ENCODE measurements around the gene MED22. TPM values are rescaled to one million over a fixed set of nuclear protein-coding genes. Genes with fewer than 3 reads are reported as not detected.
"Not testable (repeated sequence)": the region's sequence is repeated elsewhere in the genome, so short reads cannot be mapped to it uniquely, and the experiment has no call there.

MED22 gene
- 10.0 and 11.3 TPM in 2 replicates for total RNA-seq

DNA sequence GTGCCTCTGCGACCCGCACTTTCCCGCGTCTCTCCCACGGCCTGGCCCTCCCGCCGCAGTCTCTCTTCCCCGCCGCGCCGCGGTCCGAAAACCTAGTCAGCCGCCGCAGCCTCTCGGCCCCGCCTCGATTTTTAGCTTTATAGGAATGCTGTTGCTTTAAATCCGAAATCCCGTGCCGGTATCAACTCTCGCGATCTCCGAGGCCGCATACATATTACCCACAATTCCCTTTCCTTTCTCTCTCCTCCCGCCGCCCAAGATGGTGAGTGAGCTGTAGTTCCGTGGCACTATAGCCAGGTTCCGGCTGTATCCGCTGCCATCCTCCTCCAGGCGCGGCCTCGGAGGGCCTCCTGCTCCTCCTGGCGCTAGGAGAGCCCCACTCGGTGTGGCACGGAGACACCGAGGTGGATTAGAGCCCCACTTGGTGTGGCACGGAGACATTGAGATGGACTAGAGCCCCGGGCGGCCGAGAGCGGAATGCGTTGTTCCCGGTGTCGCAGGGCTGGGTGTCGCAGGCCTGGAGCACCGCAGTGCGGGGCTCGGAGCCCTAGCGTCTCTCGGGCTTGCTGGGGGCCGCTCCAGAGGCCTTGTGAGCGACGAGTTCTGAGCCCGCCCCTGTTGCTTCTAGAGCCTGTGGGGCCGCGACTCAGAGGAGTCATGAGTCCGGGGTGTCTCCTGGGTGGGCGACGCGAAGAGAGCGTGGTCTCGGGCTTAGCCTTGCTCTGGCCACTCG is at the start of gene MED22, which contains the start of gene RPL7A:
Gene MED22 (minus strand): TSS at position 147 of the 733 bp plus-strand sequence. CDS start 1,469 bp downstream, outside the sequence.
Gene RPL7A (plus strand): TSS at position 234 of the 733 bp plus-strand sequence. CDS start 26 bp downstream, at position 260.
- peak; percentile 97 for DNase-seq (ENCODE audit: low read depth in 2 of 2)

GRCh38 chr9:133397370-133397769 is 49.4 kb upstream of the MED22 start:
- no peak for DNase-seq (ENCODE audit: low read depth in 2 of 2)

- DNase-seq (ENCODE audit: low read depth in 2 of 2) = peak in 1 of 2 donors; percentile 32
Observed at GRCh38 chr9:133396952-133397351, 49.0 kb upstream of the MED22 start.

GRCh38 chr9:133394687-133395271 is 46.8 kb upstream of the MED22 start:
- DNase-seq (ENCODE audit: low read depth in 2 of 2) = no peak

DNA sequence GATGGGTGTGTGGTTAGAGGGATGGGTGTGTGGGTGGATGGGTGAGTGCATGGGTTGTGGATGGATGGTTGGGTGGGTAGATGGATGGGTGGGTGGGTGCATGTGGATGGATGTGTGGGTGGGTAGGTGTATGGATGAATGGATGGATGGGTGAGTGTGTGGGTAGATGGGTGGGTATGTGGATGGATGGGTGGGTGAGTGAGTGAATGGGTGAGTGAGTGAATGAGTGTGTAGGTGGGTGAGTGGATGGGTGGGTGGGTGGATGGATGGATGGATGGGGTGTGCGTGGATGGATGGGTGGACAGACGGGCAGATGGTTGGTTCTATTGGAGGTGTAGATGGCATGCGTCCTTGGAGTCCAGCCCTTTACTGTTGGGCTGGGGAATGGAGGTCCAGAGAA is 45.5 kb upstream of the MED22 start:
- DNase-seq (ENCODE audit: low read depth in 2 of 2) = no peak

GRCh38 chr9:133392308-133392707 is 44.4 kb upstream of the MED22 start:
- not testable (repeated sequence) for DNase-seq (ENCODE audit: low read depth in 2 of 2)

DNA sequence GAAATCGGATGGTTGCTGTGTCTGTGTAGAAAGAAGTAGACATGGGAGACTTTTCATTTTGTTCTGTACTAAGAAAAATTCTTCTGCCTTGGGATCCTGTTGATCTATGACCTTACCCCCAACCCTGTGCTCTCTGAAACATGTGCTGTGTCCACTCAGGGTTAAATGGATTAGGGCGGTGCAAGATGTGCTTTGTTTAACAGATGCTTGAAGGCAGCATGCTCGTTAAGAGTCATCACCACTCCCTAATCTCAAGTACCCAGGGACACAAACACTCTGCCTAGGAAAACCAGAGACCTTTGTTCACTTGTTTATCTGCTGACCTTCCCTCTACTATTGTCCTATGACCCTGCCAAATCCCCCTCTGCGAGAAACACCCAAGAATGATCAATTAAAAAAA is 43.5 kb upstream of the MED22 start:
- DNase-seq (ENCODE audit: low read depth in 2 of 2) = not testable (repeated sequence)

GRCh38 chr9:133390713-133391112 is 42.8 kb upstream of the MED22 start:
- DNase-seq (ENCODE audit: low read depth in 2 of 2) = no peak

DNA sequence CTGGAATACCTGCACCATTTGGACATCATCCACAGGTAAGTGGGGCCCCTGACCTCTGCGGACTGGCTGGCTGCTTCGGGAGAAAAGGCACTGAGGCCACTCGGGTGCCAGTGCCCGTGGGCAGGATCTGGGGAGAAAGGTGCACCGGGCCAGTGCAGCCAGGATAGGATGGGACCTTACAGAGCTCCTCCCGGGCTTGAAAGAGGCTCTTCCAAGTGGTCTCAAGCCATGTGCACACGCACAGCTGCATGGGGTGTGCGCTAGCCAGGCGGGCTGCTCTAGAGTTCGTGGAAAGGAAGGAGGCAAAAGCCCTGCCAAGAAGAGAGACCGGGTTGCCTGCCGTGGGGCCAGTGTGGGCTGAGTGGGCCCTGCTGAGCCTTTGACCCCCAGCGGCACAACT is 41.6 kb upstream of the MED22 start:
- DNase-seq (ENCODE audit: low read depth in 2 of 2) = no peak

DNA sequence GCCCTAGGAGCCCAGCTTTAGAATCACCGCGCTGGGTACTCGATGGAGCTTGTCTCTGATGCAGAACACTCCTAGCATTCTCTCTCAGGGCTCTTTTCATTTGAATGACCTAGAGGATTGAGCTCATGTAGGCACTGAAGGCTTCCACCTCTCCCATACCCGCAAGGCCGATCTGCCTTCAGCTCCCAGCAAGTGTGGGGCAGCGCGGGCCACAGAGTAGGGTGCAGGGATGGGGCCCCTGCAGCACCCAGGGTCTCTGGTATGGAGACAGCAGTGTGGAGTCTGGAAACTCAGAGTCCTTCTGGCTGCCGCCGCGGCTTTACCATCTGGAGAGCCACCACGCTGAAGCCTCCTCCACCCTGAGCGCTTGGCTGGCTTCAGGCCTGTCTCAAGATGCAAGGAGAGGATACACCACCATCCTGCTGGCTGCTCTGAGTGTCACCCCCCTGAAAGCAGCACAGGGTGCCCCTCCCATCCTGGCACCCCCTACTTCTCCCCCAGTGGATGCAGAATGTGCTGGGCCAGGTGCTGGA is 41.2 kb upstream of the MED22 start:
- no peak for DNase-seq (ENCODE audit: low read depth in 2 of 2)

- no peak for DNase-seq (ENCODE audit: low read depth in 2 of 2)
Observed at GRCh38 chr9:133387680-133388079, 39.7 kb upstream of the MED22 start.

DNA sequence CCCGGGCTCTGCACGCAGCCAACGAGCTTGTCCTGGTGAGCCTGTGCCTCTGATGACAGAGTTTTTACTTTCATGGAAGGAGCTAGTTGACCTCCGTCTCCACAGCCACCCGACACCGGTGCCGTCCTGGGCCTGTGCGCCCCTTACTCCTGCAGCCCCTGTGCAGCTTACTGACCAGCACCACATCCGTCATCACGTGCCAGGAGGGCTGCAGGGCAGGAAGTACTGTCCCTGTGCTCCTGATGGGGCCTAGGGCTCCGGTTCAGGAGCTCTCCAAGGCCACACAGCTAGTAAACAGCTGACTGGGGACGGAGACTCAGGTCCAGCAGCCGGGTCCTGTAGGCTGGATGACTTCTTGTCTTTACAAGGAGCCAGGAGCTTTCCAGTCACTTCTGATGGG is 38.4 kb upstream of the MED22 start:
- no peak for DNase-seq (ENCODE audit: low read depth in 2 of 2)

- DNase-seq (ENCODE audit: low read depth in 2 of 2) = no peak
Observed at GRCh38 chr9:133385452-133385851, 37.5 kb upstream of the MED22 start.

DNA sequence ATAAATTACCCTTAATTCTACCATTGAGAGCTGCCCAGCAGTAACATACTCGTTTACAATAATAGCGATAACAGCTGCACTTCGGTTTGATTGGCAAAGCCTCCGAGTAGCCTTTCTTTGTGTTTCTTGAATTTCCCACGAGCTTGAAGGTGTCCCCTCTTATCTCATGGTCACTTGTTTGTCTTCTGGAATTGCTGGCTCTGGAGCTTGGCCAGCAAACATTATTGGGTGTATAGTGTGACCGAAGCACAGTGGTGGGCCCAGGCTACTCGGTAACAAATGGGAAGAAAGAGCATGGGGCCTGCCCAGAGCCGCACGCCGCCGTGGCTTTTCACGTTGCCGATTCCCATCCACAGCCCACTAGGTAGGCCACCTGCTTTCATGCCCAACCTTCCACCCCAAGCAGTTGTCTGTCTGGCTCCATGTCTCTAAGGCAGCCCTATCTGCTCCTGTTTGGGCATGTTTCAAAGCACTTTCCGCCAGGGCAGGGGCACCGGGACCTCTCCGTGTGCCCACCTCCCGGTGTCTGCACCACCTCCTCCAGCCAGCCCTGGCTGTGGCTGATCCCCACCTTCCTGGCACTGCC is 36.9 kb upstream of the MED22 start:
- DNase-seq (ENCODE audit: low read depth in 2 of 2) = no peak

GRCh38 chr9:133383438-133383837 is 35.5 kb upstream of the MED22 start:
- no peak for DNase-seq (ENCODE audit: low read depth in 2 of 2)

- DNase-seq (ENCODE audit: low read depth in 2 of 2) = no peak
Observed at GRCh38 chr9:133382507-133383141, 34.7 kb upstream of the MED22 start.

DNA sequence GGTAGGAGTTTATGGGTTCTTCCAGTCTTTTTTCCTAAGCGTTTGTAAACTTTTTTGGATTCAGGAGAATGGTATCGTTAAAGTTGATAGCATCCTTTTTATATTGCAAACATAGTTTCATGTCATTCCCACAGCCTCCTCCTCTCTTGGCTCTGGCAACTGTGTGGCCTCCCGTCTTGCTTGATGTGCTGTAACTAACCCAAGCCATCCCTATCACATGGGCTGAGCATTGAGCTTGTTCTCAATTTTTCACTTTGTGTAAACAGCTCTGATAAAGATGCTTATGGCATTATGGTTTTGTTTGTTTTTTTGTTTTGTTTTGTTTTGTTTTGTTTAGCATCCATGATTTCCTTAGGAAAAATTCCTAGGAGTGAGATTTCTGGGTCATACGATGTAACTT is 32.8 kb upstream of the MED22 start:
- DNase-seq (ENCODE audit: low read depth in 2 of 2) = no peak

GRCh38 chr9:133379153-133380086 is 31.5 kb upstream of the MED22 start:
- DNase-seq (ENCODE audit: low read depth in 2 of 2) = no peak

GRCh38 chr9:133378408-133378962 is 30.6 kb upstream of the MED22 start:
- DNase-seq (ENCODE audit: low read depth in 2 of 2) = no peak

DNA sequence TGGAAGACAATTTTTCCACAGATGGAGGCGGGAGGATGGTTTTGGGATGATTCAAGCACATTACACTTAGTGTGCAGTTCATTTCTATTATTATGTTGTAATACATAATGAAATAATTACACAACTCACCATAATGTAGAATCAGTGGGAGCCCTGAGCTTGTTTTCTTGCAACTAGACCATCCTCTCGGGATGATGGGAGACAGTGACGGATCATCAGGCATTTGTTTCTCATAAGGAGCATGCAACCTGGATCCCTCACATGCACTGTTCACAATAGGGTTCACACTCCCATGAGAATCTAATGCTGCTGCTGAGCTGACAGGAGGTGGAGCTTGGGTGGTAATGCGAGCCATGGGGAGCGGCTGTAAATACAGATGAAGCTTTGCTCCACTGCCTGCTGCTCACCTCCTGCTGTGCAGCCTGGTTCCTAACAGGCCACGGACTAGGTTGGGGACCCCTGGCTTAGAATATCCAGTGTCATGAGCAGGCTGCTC is 29.8 kb upstream of the MED22 start:
- no peak for DNase-seq (ENCODE audit: low read depth in 2 of 2)

Measured in lung microvascular endothelial cell (primary cell).